Measurements from ENCODE around the gene CARNS1.
A peak's percentile ranks its signal among the peaks of the same experiment; 100 is the strongest.

CARNS1 gene, protein sequence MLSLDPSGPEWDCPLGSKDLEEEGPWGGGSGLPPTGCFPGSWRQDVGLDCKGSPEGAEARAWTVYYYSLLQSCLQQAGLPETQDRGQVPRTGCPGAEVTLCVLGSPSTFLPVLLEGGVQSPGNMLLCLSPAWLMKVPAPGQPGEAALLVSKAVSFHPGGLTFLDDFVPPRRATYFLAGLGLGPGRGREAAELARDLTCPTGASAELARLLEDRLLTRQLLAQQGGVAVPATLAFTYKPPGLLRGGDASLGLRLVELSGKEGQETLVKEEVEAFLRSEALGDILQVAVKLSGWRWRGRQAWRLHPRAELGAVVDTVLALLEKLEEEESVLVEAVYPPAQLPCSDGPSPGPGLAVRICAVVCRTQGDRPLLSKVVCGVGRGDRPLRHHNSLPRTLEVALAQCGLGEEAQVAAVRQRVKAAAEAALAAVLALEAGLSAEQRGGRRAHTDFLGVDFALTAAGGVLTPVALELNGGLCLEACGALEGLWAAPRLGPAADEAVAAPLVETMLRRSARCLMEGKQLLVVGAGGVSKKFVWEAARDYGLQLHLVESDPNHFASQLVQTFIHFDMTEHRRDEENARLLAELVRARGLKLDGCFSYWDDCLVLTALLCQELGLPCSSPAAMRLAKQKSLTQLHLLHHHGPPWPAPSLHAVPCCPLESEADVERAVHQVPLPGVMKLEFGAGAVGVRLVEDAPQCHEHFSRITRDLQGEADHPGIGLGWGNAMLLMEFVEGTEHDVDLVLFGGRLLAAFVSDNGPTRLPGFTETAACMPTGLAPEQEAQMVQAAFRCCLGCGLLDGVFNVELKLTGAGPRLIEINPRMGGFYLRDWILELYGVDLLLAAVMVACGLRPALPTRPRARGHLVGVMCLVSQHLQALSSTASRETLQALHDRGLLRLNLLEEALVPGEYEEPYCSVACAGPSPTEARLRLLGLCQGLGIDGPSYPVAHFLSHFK

DNA sequence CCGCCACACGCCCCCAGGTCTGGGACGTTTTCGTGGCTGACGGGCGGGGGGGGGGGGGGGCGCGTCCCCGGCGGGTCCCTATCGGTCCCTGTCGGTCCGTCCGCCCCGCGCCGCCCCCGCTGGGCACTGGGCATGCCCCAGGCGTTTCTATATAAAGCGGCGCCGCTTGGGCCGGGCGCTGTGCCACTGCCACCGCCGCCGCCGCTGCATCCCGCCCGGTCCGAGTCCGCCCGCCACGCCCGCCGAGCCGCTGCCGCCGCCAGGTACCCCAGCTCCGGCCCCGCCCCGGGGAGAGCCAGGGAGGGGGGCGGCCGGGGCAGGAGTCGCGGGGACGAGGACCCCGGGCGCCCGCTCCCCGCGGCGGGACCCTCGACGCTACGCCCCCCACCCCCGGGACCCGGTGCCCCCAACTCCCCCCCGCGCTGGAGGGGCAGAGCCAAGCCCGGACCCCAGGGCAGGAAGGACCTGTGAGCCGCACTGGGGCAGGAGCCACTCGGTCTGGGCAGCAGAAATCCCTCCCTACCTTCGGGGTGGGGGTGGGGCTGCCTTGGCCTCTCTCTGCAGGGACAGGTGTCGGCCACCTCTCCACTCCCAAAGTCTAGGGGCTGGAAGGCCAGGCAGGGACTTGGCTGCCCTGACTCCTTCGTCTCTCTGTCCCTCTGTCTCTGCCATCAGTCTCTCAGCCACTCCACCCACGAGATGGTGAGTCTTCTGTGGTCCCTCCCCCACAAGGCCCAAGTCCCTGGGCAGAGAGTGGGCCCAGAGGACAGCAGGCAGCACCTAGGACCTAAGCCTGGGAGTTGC, at the start of gene CARNS1:
Gene CARNS1, plus strand, starts transcription at position 178 of the 804 bp plus-strand sequence. Its CDS starts 522 bp downstream, at position 700.
- no peak for DNase-seq (ENCODE audit: low read depth in 2 of 2)

DNA sequence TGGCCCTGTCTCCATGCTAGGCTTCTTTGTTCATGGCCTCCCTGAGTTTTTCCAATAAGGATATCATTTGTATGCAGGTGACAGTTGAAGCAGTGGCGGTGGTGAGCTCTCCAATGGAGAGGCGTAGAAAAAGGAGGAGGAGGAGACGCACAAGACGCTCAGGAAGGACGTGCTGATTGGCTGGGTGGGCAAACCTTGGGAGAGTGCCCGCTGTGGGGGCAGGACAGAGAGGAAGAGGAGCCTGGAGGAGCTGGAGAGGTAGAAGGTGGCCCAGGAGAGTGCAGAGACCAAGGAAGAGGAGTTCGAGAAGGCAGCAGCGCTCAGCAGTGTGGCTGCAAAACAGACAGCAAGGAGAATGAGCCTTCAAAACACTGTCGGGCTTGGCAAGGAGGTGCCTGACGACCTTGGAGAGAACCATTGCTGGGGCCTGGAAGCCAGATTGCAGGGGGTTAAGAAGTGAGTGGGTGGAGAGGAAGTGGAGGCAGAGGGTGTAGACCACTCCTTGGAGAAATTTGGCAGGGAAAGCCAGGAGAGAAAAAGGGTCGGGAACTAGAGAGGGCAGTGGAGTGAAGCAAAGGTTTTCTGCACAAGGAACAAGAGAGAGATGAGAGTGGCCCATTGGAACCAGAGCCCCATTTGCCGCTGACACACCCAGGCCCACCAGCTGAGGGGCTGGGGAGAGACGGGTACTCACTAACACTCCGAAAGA, 49.6 kb upstream of the CARNS1 start:
- DNase-seq (ENCODE audit: low read depth in 2 of 2): no peak

DNA sequence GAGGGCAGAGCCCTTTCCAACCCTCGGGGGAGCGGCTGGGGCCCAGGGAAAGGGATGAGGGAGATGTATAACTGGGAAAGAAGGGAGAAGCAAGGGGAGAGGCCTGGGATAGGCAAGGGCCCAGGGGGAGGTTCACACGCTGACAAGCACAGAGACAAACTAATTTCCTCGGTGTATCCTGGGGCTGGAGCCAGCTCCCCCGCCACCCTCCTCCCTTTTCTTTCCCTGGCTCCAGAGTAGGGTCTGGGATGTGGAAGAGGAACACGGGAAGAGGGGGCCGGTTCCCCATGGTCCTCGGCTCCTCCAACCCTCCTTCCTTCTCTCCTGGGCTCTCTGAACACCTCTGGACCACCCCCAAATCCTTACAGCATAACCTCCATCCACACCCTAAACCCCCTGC, 48.9 kb upstream of the CARNS1 start:
- DNase-seq (ENCODE audit: low read depth in 2 of 2): no peak

DNA sequence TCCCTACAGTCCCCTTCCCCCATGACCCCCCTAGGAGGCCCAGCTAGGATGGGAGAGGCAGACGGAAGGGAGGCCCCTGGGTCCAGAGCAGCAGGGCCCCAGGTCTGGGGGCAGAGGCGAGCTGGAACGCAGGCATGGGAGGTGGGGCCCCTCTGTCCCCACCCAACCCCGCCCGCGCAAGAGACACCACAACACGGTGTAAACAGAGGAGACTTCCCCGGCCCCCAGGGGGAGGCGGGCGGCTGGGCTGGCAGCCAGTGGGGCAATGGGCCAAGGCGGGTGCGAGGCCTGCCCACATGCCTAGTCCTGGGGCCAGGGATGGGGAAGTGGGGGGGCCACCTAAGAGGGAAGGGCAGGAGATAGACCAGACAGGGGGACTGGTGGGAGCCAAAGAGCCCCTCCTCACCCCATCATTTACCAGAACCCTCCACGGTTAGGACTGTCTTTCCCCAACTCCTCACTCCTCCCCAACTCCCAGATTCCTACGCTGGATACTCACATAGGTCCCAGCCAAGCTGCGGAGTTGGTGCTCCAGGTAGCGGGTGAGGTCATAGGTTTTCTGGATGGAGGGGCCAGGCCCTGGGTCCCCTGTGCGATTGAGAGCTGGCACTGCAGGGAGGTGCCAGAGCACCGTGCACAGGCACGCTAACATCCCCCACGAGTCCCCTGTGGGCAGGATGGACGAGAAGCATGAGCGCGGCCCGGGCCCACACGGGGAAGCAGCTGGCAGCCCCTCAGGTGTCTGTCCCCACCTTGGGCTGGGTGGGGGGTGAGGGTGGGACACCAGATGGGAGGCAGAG, 48.3 kb upstream of the CARNS1 start:
- DNase-seq (ENCODE audit: low read depth in 2 of 2): no peak

DNA sequence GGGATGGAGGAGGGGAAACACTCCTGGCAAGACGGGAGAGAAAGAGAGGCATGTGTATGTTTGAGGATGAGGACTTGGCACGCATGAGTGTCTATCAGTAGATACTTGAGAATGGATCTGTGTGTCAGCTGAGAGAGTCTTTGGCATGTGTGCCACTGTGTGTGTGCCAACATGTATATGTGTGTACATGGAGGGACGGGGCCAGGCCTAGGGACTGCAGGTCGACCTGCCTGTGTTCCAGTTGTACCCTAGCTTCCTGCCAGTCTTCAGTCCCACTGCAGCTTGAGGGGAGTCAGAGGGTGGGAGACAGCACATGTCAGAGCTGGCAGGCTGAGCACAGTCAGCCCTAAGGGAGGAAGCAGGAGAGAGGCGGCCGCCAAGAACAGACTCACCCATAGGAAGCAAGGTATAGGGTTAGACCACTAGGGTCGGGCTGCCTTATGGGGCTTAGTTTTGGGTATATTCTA, 47.7 kb upstream of the CARNS1 start:
- DNase-seq (ENCODE audit: low read depth in 2 of 2): no peak

DNA sequence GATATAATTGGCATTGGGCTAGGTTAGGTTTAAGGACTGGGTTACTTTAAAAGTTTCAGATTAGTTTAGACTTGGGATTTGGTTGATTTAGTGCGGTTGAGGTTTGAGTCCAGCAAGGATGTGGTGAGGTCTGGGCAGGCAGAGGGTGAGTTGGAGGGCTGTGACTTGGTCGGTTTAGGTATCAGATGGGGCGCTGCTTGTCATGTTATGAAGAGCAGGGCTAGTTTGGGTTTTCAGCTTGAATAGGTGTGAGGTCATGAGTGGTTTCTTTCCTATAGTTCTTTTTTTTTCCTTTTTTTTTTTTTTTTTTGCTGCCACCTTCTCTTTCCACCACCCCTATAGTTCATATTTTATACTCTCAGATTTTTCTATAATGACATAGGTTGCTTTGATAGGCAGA, 46.9 kb upstream of the CARNS1 start:
- no peak for DNase-seq (ENCODE audit: low read depth in 2 of 2)

DNA sequence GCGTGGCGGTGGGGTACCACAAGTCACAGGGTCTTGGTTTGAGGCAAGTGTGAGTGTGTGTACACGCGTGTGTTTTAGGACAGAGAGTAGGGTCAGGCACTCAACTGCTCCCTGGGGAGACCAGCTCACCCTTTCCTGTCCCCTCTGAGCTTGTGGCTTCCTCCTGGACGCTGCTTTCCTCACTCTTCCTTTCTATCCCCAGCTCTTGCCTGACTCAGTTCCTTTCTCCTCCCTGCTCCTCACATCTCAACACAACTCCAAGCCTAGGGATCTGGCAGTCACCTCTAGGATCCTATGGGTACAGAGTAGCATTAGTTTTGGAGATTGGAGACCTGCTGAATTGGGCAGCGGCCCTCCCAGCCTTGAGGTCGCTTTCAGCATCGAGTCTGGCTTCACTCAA, 46.2 kb upstream of the CARNS1 start:
- DNase-seq (ENCODE audit: low read depth in 2 of 2): no peak

DNA sequence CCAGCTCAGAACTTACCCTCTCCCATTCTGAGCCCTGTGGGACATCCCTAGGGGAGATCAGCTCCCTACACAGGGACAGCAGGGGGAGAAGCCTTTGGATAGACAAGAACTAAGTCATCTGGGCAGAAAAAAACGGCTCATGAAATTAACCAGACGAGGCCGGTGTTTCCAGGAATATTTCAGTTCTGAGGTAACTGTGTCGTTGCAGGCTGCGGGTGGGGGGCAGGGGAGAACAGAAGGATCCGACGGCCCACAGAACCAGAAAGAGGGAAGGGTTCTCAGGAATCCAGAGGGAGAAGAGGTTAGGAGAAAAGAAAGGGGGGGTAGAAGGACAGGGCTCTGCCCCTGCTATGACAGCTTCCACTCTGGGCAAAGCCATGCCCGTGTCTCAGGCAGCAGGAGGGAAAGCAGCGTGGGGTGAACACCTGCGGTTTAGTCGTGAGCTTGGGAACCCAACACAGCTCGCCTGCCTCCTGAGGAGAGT, 45.6 kb upstream of the CARNS1 start:
- no peak for DNase-seq (ENCODE audit: low read depth in 2 of 2)

DNA sequence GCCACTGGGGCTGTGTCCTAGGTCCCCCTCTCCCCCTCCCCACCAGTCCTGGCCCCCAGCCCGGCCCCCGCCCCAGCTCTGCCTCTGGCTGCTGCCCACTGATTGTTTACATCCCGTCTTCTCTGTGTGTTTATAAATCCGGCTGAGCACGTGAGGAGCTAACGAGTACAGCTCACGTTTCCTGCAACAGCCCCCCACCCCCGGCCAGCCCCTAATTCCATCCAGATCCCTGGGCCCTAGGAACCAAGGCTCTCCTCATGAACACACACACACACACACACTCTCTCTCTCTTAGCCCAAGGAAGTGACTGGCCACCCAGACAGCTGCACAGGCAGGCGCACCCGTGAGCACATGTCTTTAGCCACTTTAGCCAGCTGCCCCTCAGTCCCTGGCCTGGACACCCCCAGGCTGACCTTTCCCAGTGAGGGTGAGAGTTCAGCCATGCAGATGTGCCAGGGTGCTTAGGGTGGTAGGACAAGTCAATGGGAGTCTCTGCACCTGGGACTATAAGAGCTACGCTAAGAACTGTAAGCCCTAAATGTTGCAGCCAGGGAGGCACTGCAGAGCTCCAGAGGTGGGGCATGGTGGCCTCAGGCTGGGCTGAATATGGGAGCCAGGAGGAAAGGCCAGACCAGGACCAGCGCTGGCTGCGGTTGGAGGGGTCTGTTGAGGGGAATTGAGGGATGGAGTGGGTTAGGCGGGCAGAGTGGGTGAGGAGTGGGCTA, 45.0 kb upstream of the CARNS1 start:
- no peak for DNase-seq (ENCODE audit: low read depth in 2 of 2)

DNA sequence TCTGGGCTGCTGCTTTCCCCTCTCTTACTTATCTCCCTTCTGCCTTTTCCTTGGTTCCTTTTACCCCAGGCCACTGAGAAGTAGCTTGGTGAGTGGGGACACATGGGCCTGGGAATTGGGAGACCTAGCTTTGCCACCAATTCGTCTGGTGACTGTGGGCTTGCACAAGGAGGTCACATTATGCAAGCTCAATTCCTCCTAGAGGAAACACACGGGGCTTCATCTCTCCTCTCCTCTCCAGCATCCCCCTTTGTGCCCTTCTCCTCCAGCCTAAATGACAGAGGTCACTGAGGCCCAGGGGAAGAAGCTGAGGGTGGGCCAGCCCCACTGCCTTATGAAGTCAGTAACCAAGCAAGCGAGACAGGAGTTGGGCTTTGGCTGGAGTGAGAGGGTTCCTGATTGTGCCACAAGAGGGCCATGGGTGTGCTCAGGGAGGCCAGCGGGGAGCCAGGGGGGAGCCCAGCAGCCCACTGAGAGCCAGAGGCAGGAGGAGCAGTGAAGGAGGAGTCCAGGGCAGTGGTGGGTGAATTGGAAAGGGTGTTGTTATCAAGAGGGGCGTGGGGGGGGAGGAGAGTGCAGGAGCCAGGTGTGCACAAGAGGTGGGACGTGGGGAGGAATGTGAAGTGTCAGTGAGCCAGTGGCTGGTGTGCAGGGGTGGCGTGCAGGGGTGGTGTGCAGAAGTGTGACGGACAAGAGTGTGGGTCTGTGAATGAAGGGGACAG, 44.1 kb upstream of the CARNS1 start:
- DNase-seq (ENCODE audit: low read depth in 2 of 2): no peak

DNA sequence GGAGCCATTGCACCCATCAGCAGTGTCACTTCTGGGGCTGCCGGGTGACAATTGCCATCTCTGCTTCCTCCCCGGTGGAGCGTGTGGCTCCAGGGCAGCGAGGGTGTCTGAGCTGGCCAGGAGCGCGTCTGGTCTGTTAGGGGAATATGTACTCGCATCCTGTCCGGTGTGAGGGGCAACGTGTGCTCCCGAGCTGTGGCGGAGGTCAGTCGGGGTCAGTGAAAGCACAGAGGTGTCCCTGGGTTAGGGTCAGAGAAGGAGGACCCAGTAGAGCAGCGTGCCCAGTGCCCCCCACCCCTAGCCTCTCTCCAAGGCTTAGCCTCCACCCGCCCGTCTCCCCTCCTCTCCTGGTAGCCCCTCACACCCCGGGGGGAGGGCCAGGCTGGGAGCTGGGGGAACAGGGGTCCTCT, 43.6 kb upstream of the CARNS1 start:
- DNase-seq (ENCODE audit: low read depth in 2 of 2): no peak

DNA sequence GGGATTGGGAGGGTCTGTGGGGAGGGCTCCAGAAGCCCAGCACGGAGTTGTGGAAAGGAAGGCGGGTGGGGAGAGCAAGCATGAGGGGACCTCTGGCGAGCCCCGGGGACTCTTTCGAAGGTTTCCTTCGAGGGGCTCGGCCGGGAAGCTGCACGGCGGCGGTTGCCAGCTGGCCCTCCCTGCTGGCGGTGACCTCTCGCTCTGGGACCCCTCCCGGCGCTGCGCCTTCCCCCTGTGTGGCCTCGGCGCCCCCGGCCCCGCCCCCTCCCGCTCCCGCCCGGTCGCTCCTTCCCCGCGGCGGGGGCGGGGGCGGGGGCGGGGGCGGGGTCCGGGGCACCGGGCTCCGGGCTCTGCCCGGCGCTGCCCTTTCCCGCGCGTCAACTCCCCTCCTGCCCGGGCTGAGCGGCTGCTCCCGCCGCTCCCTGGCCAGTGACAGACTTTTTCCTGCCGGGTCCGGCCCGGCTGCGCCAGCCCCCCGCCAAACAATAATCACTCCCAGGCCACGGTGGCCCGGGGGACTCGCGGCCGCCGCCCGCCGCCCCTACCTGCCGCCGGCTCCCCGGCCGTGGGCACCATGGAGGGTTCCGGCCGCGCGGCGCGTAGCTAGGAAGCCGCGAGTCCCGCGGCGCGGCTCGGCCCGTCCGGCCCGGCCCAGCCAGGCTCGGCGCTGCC, 43.0 kb upstream of the CARNS1 start:
- no peak for DNase-seq (ENCODE audit: low read depth in 2 of 2)

DNA sequence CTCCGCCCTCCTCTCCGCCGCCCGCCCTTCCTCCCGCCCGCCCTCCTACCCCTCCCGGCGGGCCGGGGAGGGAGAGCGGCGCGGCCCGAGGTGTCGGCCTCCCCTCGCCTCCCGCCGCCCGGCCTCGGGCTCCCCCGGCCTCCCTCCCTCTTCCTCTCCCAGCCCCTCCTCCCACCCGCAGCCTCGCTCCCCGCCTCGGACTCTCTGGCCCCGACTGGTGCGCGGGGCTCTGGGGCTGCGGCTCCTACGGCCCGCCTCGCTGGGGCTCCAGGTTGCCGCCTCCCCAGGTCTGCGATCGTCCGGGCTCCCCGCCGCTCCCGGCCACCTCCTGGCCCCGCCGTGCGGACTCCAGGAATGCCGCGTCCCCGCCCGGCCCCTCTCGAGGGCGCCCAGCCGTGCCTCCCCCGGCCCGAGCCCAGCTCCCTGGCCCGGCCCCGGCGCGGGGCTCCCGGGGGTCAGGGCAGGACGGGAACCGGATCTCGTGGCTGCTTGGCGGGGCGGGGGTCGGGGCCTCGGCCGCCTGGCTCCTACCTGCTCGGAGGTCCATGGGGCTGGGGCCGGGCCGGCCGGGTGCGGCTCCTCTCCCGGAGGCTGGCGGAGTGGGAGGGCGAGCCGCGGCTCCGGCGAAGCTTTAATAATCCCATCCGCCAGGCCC, 42.4 kb upstream of the CARNS1 start, which contains the start of gene CLCF1:
Gene CLCF1, minus strand, starts transcription at position 606 of the 655 bp plus-strand sequence. Its CDS starts 59 bp downstream, at position 547.
- DNase-seq (ENCODE audit: low read depth in 2 of 2): no peak

DNA sequence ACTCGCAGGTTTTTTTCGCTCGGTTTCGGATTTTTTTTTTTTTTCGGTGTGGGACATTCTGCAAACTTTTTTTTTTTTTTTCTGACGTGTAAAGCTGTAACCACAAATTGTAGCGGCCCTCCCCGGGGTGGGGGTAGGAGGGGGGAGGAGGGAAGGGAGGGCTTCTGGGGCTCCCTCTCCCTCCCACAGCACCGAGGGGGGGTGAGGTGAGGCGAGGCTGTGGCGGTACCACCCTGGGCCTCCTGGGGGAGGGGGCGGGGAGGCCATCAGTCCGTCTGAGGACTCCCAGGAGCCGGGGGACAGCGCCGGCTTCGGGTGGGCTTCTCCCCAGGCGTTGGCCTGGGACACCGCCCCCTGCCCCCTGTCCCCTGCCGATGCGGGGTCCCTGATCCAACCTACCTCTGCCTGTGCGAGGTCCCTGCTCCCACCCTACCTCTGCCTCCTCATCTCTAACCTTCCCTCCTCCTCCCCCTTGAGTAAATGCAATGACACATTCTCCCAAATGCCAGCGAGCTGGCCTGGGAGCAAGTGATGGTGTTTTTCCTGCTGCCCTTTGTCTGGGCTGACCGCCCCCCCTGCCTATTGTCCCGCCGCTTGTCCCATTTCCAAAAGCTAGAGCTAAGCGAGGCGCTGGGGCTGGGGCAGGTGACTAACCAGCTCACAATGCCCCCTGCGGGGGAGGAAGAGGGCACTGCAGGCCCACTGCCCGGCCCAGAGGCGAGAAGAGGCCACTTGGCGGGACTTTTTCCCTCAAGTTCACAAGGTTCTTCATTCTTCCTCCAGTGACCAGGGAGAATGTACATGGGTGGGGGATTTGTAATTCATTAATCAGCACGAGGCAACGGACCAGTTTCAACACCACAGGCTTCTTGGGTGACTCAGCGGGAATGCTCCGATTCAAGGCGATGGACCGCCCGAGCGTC, 41.6 kb upstream of the CARNS1 start:
- peak in 1 of 2 donors; percentile 63 for DNase-seq (ENCODE audit: low read depth in 2 of 2)

DNA sequence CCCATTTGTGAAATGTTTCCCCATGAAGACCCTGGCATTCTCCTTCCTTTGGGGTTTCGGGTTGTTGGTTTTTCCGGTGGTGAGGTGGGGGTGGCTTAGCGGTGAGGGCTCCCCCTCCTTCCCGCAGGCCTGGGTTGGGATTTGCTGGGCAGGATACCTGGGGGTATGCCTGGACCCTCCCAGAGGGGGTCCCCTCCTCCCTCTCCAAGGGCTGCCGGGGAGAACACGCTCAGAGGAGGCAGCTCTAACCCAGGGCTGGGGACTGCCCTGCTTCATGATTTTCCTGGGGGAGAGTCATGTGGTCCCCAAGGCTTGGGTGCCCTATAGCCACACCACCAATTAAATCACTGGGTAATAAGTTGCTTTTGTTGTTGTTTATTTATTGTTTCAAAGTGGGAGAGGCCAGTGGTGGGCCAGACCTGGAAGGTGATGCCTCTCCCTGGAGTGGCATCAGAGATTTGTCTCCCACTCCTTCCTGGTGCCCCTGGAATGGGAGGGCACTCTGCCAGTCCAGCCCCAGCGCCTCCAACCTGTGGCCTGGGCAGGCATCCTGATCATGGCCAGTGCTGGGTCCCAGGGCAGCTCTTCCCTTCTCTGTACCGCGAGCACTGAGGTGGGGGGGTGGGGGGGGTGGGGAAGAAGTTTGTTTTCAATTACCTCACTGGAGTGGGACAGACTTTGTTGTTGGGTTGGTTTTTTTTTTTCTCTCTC, 40.8 kb upstream of the CARNS1 start:
- DNase-seq (ENCODE audit: low read depth in 2 of 2): no peak
